ENCODE results near the gene IMMP2L.

- TF ChIP-seq CTCF (conservative IDR thresholded peaks at IDR 0.05; ENCODE audit: low read depth, low read length) (no peak), EZH2phosphoT487 (IDR thresholded peaks at IDR 0.05; ENCODE audit: borderline replicate concordance, low read length) (no peak), EZH2 (IDR thresholded peaks at IDR 0.05; ENCODE audit: low read length, unreplicated experiment) (no peak)
Measured at GRCh38 chr7:111439977-111440376, 122.3 kb downstream of the IMMP2L start.
